Umbilical cord (tissue), 2 donors: ENCODE results near the gene UPF3B. TPM values are rescaled to one million over a fixed set of nuclear protein-coding genes. Genes with fewer than 3 reads are reported as not detected.
"Not testable (repeated sequence)": the region's sequence is repeated elsewhere in the genome, so short reads cannot be mapped to it uniquely, and the experiment has no call there.

Source experiments
- DNase-seq: peaks from one replicate; pipeline ENCODE4 v3.0.0-alpha.2; 2015; ENCODE audit warnings: low spot score
- total RNA-seq: library from RNA; depleted of rRNA; stranded (reverse); fragments of >200 nt; gene quantifications from one replicate; pipeline ENCODE4 v1.2.3, GENCODE V29; 2014; ENCODE audit warnings: low replicate concordance; ENCODE audit not compliant: insufficient read depth

UPF3B gene, protein sequence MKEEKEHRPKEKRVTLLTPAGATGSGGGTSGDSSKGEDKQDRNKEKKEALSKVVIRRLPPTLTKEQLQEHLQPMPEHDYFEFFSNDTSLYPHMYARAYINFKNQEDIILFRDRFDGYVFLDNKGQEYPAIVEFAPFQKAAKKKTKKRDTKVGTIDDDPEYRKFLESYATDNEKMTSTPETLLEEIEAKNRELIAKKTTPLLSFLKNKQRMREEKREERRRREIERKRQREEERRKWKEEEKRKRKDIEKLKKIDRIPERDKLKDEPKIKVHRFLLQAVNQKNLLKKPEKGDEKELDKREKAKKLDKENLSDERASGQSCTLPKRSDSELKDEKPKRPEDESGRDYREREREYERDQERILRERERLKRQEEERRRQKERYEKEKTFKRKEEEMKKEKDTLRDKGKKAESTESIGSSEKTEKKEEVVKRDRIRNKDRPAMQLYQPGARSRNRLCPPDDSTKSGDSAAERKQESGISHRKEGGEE
- 11.6 TPM for total RNA-seq

DNA sequence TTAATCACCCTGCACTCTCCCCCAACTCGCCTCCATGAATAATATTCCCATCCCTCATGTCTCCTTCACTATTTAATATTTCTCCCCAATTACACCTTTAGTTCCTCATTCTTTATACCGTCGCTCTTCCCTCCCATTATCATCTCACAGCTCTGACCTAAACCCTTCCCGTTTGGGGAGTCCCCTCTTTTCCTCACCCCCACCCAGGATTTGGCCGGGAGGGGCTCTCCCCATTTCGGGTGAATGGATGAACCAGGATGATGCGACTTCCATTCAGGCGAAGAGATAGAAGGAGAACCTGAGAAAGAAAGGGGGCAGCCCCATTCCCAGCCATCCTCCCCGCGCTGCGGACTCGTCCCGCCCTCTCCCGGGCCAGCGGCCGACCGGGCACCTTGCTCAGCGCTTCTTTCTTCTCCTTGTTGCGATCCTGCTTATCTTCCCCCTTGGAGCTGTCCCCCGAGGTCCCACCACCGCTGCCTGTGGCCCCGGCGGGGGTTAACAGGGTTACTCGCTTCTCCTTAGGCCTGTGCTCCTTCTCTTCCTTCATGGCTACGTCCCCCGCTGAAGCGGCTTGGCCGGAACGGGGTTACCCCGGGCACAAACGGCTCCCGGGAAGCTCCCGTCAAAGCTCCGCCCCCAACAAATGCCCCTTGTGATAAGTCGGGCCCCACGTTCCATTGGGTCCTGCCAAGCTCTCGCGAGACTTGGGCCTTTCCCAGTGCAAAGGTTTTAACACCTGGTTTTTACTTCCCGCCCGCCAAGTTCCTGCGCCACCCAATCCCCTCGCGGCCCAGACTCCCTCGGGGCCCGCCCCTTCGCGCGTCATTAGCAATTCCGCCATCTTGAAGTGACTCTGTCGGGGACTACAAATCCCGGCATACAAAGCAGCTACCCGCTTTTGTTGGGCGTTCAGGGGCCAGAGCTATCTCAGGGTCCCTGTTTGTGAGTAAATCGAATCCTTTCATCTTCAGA is at the start of gene UPF3B:
UPF3B (minus strand) TSS at position 582 of the 972 bp plus-strand sequence; CDS start at position 547, 35 bp downstream.
- DNase-seq: peak; percentile 98

DNA sequence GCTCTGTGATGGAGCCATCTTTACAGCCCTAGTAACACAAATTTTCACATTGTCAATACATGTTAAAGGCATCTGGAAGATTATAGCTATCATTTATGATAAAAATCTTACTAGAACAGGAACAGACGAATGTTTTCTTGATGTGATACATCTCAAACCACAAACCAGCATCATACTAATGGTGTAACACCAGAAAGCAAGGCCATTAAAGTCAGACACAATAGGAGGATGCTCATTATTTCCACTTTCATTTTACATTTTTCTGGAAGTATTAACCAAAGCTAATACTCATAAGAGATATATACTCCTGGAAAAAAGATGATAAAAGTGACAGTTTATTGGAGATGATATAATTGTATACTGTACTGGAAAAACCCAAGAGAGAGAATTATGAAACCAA is 48.2 kb upstream of the UPF3B start:
- no peak for DNase-seq

DNA sequence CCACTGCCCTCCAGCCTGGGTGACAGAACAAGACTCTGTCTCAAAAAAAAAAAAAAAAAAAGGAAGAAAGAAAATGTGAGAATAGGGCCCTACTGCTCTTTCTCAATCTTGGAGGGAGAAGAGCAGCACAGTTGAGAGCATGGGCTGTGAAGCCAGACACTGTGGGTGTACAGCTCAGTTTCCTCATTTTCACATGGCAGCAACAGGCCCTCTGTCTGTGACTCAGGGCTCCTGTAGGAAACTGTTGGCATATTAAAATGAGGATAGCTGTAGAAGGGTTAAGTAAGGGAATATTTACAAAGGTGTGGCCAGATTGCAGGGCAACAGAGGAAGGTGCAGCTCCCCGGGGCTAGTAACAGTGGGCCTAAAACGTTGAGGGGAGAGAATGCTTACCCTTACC is 46.4 kb upstream of the UPF3B start:
- DNase-seq: no peak

DNA sequence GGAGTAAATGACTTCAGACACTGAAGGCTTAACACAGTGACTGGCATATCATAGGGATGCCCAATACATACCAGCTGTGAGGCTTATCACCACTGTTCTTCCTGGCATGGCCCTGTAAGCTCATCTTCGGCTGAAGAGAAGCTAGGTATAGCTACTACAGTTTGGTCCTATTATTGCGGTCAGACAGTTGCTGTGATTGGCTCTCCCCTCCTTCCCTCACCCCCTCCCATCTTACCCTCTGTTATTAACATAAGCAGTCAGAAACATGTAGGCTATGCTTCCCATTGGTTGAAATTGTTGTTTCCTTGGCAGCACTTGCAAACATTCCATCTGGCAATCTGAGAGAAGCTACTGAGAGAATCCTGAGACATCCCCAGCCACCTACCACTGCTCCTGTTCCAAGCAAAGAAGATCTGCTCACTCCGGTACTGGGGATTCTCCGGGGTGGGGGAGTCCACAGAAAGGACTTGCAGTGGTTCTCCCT is 43.1 kb upstream of the UPF3B start, which contains the start of gene AKAP14:
AKAP14 (plus strand) TSS at position 51 of the 484 bp plus-strand sequence. CDS start 7,331 bp downstream, outside the sequence.
- DNase-seq: no peak

DNA sequence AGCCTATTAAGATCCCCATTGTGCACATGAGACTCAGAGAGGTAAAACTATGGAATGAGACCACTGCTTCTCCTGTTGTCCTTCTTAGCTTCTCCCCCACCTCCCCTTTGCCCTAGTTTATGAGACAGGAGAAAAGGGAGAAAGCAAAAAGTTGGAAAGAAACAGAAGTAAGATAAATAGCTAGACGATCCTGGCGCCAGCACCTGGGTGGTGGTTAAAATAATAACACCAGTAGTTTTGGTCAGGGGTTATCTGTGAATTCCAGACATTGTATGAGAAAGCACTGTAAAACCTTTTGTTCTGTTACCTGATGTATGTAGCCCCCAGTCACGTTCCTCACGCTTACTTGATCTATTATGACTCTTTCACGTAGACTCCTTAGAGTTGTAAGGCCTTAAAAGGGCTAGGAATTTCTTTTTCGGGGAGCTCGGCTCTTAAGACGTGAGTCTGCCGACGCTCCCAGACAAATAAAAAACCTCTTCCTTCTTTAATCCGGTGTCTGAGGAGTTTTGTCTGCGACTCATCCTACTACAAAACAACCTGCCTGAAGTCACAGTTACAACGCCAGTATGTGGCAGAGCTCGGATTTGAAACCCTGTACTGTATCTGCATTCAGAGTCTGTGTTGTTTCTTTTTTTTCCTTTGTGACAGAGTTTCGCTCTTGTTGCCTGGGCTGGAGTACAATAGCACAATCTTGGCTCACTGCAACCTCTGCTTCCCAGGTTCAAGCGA is 39.4 kb upstream of the UPF3B start:
- DNase-seq: not testable (repeated sequence)

DNA sequence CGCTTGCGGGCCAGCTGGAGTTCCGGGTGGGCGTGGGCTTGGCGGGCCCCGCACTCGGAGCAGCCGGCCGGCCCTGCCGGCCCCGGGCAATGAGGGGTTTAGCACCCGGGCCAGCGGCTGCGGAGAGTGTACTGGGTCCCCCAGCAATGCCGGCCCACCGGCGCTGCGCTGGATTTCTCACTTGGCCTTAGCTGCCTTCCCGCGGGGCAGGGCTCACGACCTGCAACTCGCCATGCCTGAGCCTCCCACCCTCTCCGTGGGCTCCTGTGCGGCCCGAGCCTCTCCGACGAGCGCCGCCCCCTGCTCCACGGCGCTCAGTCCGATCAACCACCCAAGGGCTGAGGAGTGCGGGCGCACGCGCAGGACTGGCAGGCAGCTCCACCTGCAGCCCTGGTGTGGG is 37.9 kb upstream of the UPF3B start:
- DNase-seq: not testable (repeated sequence)

DNA sequence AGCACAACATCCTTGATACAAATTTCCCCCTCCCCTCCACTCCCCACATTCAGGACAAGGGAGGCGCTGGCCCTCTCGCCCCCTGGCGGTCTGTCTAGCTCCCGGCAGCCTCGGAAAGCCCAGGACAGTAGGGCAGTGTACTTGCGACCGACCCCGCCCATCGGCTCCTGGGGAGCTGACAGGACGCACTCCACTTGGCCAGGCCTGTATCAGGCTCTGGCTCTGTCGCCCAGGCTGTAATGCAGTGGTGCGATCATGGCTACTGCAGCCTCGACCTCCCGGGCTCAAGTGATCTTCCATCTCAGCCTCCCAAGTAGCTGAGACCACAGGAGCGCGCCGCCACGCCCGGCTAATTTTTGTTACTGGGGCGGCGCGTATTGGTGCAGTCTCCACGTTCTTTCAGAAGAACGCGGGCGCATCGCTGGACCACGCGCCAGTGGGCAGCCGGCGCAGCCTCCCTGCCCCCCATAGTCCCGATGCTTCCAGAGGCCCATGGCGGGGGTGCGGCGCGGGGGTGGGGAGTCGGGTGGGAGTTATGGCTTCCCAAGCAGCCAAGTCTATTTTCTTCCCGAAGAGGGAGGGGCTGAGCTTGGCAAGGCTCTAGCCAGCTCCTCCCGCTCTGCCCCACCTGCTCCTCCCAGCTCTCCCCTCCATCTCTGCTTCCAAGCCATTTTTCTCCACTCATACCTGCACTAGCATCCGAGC is 35.1 kb upstream of the UPF3B start:
- DNase-seq: no peak

DNA sequence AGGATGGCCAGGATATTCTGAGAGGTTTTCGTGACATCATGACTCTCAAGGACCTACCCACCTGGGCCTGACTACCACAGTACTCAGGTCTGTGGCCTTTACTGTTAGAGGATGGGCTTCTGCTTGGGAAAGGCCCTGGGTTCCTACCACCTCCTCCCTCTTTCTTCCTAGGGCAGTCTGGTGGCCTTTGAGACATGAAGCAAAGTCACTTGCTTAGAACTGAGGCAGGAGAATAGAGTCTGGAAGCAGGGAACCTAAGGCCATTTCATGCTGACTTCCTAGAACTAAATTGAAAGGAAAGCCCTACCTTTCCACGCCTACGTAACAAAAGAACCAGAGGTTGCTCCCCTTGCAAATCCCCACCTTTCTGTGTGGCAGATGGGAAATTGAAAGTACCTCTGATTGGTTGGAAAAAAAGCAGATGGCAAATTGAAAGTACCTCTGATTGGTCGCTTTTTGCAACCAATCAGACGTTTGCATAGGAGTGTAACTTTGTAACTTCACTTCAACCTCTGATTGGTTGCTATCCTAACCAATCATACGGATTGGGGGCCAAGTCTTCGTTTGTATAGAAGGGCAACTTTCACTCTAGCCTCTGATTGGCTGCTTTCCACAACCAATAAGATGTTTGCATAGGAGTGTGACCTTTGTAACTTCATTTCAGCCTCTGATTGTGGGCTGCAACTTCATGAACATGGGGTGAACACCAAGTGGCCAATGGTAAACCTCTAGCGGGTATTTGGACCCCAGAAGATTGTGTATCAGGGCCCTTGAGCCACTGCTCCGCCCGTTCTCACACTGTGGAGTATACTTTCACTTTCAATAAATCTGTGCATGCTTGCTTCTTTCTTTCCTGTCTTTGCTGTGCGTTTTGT is 33.0 kb upstream of the UPF3B start:
- no peak for DNase-seq

DNA sequence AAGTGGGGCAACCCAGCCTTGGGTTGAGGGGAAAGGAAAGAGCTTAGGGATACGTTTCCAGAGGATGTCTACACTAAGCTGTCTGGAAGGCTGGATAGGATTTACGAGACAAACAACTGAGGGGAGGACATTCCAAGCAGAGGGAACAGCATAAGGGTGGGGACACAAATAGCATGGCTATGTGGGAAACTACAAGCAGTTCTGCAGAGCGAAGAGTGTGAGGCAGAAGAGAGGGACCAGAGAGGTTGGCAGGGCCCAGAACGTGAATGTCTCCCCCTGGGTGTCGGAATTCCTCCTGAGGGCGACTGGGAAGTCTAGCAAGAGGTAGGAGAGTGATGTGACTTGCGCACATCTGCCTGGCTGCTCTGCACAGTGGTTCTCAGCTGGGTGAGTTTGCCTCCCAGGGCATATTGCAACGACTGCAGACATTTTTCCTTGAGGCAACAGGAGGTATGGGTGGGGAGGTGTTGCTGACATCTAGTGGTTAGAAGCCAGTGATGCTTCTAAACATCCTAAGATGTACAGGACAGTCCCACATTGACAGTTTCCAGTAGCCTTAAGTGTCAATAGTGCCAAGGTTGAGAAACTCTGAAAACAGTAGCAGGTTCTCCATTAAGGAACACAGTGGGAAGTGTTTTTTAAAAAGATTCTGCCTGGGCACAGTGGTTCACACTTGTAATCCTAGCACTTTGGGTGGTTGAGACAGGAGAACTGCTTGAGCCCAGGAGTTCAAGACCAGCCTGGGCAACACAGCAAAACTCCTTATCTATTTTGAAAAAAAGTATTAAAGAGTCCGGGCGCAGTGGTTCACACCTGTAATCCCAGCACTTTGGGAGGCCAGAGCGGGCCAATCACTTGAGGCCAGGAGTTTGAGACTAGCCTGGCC is 28.0 kb upstream of the UPF3B start:
- peak; percentile 54 for DNase-seq

DNA sequence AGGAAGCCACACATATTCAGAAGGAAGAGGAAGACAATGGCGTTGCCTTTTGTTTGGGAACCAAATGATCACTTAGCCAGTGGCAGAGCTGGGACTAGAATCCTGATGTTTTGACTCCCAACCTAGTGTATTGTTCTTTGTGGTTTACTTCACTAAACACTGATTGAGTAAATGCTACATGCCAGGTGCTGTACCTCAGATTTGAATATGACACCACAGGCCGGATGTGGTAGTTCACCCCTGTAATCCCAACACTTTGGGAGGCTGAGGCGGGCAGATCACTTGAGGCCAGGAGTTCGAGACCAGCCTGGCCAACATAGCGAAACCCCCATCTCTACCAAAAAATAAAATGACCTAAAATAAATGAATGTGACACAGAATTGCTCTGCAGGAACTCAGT is 27.3 kb upstream of the UPF3B start:
- DNase-seq: no peak

DNA sequence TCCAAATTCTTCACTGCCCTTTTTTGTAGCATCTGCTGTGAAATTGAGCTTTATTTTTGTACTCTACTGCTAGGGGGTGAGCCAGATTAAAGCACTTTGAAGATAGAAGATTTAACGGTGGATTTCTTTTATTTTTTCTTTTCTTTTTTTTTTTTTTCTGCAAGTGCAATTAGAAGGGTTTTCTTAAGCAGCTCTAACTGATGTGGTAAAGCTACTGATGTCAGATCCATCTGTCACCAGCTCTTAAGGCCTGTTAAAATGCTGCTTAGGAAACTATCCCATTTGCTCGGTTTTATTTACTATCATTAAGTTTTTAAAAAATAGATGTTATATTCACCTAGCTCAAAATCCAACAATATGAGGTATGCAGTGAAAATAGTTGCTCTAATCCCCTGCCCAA is 26.0 kb upstream of the UPF3B start:
- DNase-seq: no peak

DNA sequence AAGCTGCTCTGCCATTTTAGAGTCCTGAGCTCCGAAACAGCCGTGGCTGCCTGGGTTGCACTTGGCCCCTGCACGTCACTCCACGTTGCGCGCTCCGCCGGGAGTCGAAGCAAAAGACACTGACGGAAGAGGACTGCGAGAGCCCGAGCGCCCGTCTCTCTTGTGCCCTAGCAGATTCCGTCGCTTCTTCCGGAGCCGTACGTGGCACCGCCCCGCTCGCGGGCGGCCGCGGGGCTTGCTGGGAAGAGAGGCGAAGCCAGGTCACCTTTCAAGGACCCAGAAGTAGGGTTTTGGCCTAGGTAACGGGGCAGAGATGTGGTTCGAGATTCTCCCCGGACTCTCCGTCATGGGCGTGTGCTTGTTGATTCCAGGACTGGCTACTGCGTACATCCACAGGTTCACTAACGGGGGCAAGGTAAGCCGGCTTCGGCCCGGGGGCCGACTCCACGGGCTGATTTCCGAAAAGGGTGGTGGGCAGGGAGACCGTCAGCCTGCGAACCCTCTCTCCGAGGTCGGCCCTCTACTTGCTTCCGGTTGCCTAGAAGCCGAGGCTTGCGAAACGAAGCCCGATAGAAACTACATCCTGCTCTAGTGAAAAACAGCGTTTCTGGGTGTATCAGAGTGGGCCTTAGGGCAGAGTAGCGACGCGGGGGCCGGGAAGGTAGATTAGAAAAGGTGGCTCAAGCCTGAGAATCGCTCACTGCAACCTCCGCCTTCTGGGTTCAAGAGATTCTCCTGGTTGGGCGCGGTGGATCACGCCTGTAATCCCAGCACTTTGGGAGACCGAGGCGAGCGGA is 19.0 kb upstream of the UPF3B start, which contains the start of the genes NDUFA1 and RNF113A:
NDUFA1 (plus strand) TSS at position 234 of the 797 bp plus-strand sequence; CDS start at position 314, 80 bp downstream.
RNF113A (minus strand) TSS at position 135 of the 797 bp plus-strand sequence; CDS start at position 15, 120 bp downstream.
- peak; percentile 89 for DNase-seq

DNA sequence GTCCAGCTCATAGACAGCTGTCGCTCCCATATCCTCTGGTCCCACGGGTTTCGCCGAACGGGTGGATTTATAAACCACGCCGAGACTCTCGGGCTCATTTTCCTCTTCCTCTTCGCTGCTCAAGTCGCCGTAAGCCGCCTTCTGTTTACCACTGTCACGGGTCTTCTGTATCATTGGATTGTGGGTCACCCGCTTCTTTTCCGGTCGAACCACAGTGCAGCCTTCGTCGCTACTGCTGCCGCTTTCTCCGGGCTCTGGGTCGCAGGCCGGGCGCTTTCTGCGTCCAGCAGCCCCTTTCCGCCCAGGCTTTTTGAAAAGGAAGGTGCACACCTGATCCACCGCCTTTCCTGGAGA is 18.5 kb upstream of the UPF3B start:
- no peak for DNase-seq

DNA sequence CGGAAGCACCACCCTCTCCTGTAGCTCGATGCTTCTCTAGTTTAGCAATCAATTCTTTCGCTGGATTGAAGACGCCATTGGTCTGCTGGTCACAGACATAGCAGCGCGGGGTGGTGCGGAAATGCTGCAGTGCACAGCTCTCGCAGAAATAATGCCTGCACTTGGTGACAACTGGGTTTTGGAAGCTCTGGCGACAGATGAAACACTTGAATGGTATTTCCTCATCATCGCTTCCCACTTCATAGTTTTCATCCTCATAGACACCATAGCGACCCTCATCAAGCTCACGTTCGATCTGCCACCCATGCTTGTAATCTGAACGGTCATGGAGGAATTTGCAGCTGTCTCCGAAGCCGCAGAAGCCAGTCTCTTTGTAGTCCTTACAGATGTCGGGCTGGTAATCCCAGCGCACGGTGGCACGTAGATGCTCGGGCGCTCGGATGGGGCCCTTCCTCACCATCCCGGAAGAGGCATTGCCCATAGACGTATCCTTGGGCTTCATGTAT is 17.9 kb upstream of the UPF3B start:
- DNase-seq: peak; percentile 10

DNA sequence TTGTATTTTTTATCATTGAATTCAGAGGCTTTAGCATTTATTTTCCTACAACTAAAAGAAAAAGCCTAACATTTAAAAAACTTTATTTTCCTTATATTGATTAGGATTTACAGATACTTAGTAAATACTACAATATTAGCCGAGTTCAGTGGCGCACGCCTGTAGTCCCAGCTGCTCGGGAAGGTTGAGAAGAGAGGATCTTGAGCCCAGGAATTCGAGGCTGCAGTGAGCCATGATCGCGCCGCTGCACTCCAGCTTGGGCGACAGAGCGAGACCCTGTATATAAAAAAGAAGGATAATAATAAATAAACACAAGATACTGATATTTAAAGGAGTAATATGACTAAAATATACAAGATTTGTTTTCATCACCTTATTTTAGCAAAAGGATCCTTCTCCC is 681 bp upstream of the UPF3B start:
- DNase-seq: no peak

DNA sequence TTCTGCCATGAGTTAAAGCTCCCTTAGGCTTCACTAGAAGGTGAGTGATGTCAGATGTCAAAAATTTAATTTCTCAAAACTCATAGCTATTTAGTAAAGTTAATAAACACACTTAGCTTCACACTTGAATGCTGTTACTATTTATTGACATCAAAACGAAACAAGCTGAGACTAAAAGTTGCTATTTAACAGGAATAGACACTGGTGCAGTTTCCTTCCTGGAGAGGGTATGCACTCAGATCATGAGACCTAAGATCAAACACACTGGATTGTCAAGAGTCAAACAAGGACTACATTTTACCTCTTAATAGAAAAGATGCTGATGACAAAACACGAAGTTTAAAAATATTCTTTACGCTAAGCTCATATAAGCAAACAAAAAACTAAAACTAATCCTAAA is 18.9 kb downstream of the UPF3B start:
- DNase-seq: no peak

DNA sequence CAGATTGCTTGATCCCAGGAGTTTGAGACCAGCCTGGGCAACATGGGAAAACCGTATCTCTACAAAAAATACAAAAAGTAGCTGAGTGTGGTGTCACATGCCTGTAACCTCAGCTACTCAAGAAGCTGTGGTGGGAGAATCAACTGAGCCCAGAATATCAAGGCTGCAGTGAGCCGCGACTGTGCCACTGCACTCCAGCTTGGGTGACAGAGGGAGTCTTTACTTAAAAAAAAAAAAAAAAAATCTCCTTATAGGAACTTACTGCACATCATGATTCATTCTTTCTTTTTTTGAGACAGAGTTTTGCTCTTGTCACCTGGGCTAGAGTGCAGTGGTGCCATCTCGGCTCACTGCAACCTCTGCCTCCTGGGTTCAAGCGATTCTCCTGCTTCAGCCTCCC is 24.3 kb downstream of the UPF3B start:
- DNase-seq: no peak
